K562 treated with DMSO at 1 percent for 4 hours (cell line): Measurements from ENCODE around the gene KATNIP. TPM values are rescaled to one million over a fixed set of nuclear protein-coding genes. Genes with fewer than 3 reads are reported as not detected.

Experiments
- total RNA-seq: library from RNA; unstranded; fragments of 300-600 nt; gene quantifications from 2 replicates; pipeline ENCODE4 v1.2.3, GENCODE V29; 2022; ENCODE audit not compliant: insufficient read depth

The KATNIP gene
- 7.7 and 14.3 TPM in 2 replicates for total RNA-seq

DNA sequence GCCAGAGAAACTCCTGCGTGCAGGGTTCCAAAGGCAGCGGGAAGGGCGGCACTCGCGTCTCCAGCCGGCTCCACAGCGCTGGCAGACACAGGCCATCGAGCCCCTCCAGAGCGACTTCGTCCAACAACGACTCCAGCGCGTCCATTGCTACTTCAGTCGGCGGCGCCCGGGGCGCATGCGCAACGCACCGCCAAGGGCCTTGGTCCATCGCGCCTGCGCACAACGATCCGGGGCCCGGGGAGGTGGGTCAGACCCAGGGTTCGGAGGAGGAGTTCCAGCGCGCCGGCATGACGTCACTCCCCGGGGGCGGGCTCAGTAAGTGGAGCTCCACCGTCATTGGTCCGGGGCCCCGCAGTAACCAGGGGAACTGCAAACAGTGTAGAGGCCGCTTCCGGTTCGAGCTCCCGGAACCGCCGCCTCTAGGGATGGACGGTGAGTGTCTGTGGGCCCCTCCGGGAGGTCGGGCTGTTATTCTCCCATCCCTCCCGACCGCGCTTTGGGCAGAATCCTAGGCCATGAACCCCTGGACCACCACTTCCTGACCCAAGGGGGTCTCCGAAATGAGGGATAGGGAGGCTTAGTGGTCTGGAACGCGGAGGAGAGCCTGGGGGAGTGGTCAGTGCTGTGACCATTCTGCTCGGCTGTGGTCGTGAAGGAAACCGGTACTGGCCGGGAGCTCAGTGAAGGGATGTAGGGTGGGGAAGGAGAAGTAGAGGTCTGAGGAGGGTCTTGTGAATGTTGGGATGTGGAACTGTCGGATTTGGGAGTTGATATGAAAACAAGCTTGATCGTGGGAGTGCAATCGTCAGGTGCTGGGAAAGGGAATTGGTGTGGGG, at the start of gene KATNIP, which contains the start of gene GTF3C1:
KATNIP (plus strand) TSS at position 399 of the 836 bp plus-strand sequence; CDS start at position 426, 27 bp downstream.
GTF3C1 (minus strand) TSS at position 168 of the 836 bp plus-strand sequence; CDS start at position 145, 23 bp downstream.

Other genes starting within 250 kb of the KATNIP start
- 0.73 and 1.3 TPM in 2 replicates for gene IL4R, start 236.2 kb upstream of the KATNIP start, total RNA-seq
- gene IL21R, start 148.0 kb upstream of the KATNIP start, total RNA-seq: 1.7 and 2.9 TPM in 2 replicates
- 66.0 and 79.4 TPM in 2 replicates for gene GTF3C1, start 231 bp upstream of the KATNIP start, total RNA-seq